Activated CD4-positive, alpha-beta T cell treated with anti-CD3 and anti-CD28 coated beads, Interleukin-2, amount 10 ng/mL, durations not matched to agents 7 days and 5 days (primary cell): ENCODE results near the gene GRIK5. TPM values are rescaled to one million over a fixed set of nuclear protein-coding genes. Genes with fewer than 3 reads are reported as not detected.
"Not testable (repeated sequence)": the region's sequence is repeated elsewhere in the genome, so short reads cannot be mapped to it uniquely, and the experiment has no call there.

Experiments used
- CTCF ChIA-PET: fragments of 350-600 bp; sonication (Branson Sonifier 250); formaldehyde crosslinking; loops from one replicate; lab custom pipeline; 2021; ENCODE audit warnings: antibody characterized with exemption; lab: Charles Lee
- POLR2A ChIA-PET: fragments of 350-600 bp; sonication (Branson Sonifier 250); formaldehyde crosslinking; loops from one replicate; lab custom pipeline; 2021; ENCODE audit warnings: antibody characterized with exemption; lab: Charles Lee
- DNase-seq: peaks from one replicate; pipeline ENCODE4 v3.0.0-alpha.2; 2020
- H3K27ac Mint-ChIP-seq: one replicate; pipeline ENCODE4 v1.8.0; 2021; ENCODE audit warnings: mild to moderate bottlenecking, moderate library complexity, mixed read lengths
- H3K27me3 Mint-ChIP-seq: one replicate; pipeline ENCODE4 v1.8.0; 2021; ENCODE audit warnings: mixed read lengths
- H3K36me3 Mint-ChIP-seq: one replicate; pipeline ENCODE4 v1.8.0; 2021; ENCODE audit warnings: low read depth, mixed read lengths
- H3K4me1 Mint-ChIP-seq: one replicate; pipeline ENCODE4 v1.8.0; 2021; ENCODE audit warnings: mixed read lengths
- H3K4me3 Mint-ChIP-seq: one replicate; pipeline ENCODE4 v1.8.0; 2021; ENCODE audit warnings: mild to moderate bottlenecking, moderate library complexity, mixed read lengths
- H3K9me3 Mint-ChIP-seq: one replicate; pipeline ENCODE4 v1.8.0; 2021; ENCODE audit warnings: mixed read lengths
- total RNA-seq, 2 experiments: library from RNA; stranded (reverse); gene quantifications; one replicate each; pipeline ENCODE4 v1.2.3, GENCODE V29; 2021

GRIK5 gene
- total RNA-seq, 2 experiments from 2014 or later: 0.65 to 0.79 TPM

DNA sequence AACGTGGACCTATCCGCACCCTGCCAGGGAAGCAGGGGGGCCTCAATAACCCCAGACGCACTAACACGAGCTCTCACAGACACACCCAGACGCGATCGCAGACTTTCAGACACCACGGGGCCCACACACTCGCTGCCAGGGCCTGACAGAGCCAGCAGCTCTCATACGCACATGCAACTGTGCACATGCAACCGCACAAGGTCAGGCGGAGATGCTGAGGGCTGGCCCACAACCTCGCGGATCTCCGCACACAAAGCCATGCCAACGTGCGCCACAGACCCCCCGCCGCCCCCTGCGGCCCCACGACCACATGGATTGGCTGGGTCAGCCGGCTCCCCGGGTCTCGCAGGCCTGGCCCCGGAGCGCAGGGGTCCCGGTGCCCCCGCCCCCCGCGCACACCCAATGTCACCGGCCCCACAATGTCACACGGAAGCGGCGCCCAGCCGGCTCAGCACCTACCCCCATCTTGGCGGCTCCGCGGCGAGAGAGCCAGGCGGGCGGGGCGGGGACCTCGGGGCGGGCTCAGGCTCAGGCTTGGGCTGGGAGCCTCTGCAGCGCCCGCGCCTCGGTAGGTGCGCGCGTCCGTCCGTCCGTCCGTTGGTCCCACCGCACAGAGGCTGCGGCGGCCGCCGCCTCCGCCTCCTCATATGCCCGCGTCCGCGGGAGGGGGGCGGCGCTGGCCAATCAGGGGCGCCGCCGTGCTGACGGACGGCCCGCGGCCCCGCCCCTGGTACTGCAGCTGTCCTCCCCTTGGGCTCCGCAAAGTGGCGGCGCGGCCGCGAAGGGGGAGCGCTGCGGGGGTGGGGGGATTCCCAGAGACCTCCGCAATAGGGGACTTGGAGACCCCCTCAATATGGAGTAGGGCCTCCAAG is 76.2 kb downstream of the GRIK5 start, which contains the start of gene ATP1A3:
TSS of gene ATP1A3 (minus strand) at position 619 of the 872 bp plus-strand sequence. CDS start at position 465, 154 bp downstream.
- ChIA-PET CTCF (interaction anchor here (0.5 to 0.6 kb wide), 2 partner anchors 509 to 789 kb away, joined by 3 read pairs; no protein-coding TSS in a partner anchor), POLR2A (no interaction called here)
- Mint-ChIP-seq H3K4me1 (peaks cover 32% of the 10 kb centered on the region), H3K4me3 (peak within 1 kb of the TSS; percentile 62), H3K27ac (no peak within 1 kb of the TSS), H3K9me3 (no peaks in the 10 kb centered on the region), H3K27me3 (peaks cover 43% of the 10 kb centered on the region), H3K36me3 (no peaks in the 10 kb centered on the region)
- peak; percentile 63 for DNase-seq

DNA sequence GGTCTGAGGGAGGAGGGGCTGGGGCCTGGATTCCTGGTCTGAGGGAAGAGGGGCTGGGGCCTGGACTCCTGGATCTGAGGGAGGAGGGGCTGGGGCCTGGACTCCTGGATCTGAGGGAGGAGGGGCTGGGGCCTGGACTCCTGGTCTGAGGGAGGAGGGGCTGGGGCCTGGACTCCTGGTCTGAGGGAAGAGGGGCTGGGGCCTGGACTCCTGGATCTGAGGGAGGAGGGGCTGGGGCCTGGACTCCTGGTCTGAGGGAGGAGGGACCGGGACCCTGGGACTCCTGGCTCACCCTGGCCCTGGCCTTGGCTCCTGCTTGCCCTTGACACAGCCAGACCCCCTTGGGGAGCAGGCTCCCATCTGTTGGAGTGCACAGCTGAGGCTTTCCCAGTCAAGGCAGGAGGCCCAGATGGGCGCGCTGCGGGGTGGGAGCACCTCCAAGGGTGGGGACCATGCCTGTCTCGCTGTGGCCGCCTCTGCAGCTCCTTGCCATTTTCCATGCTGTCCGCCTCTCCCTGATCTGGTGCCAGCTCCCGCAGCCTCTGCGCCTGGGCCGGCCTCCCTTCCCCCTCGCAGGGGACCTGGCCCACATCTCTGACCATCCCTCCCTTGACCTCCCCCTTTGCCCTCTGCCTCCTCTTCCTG is 78.0 kb downstream of the GRIK5 start:
- H3K27ac Mint-ChIP-seq, DNase-seq, H3K9me3 Mint-ChIP-seq, H3K4me3 Mint-ChIP-seq, H3K36me3 Mint-ChIP-seq: not testable (repeated sequence)
- Mint-ChIP-seq H3K4me1 (peaks cover 23% of the 10 kb centered on the region), H3K27me3 (peaks cover 33% of the 10 kb centered on the region)
- ChIA-PET CTCF (interaction anchor here (0.5 kb wide), 1 partner anchor 14 kb away, joined by 3 read pairs; no protein-coding TSS in a partner anchor), POLR2A (interaction anchor here (0.7 kb wide), 1 partner anchor 12 kb away, joined by 3 read pairs; no protein-coding TSS in a partner anchor)

DNA sequence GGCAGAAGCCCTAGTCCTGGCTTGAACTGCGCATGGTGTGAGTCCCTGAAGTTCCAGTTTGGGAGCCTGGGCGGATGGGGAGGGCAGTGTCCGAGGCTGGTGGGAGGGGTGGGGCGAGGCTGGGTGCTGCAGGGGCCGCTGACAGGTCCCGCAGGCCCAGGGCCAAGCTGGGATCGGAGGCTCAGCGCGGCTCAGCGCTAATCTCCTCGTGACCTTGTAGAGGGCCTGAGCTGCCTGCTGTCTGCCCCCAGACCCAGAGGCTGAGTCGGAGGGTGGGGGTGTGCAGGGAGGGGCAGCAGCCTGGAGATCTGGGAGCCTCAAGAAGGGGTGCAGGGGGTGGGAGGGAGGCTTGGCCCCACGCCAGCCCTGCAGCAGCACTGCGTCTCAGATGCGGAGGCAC is 79.0 kb downstream of the GRIK5 start:
- no peak overlapping the region for H3K4me3 Mint-ChIP-seq
- POLR2A ChIA-PET: no interaction called here
- H3K9me3 Mint-ChIP-seq: no peaks in the 10 kb centered on the region
- no peak for DNase-seq
- H3K4me1 Mint-ChIP-seq: peaks cover 16% of the 10 kb centered on the region
- no peaks in the 10 kb centered on the region for H3K36me3 Mint-ChIP-seq
- peaks cover 23% of the 10 kb centered on the region for H3K27me3 Mint-ChIP-seq
- CTCF ChIA-PET: no interaction called here
- no peak overlapping the region for H3K27ac Mint-ChIP-seq

DNA sequence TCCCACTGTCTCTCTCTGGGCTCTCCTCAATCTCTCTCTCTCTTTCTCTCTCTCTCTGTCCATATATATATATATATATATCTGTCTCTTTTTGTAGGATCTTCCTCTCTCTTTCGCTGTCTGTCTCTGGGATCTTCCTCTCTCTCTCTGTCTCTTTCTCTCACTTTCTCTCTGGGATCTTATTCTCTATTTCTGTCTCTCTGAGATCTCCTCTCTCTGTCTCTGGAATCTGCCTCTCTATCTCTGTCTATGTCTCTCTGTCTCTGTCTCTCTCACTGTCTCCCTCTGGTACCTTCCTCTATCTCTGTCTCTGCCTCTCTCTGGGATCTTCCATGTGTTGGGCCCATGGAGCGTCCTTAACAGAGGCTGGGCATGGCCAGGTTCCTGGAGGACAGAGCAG is 79.4 kb downstream of the GRIK5 start:
- no peak for DNase-seq
- Mint-ChIP-seq H3K4me3 (no peak overlapping the region), H3K27me3 (peaks cover 21% of the 10 kb centered on the region), H3K9me3 (no peaks in the 10 kb centered on the region), H3K36me3 (no peaks in the 10 kb centered on the region), H3K4me1 (peaks cover 16% of the 10 kb centered on the region), H3K27ac (no peak overlapping the region)
- CTCF ChIA-PET: no interaction called here
- POLR2A ChIA-PET: no interaction called here

DNA sequence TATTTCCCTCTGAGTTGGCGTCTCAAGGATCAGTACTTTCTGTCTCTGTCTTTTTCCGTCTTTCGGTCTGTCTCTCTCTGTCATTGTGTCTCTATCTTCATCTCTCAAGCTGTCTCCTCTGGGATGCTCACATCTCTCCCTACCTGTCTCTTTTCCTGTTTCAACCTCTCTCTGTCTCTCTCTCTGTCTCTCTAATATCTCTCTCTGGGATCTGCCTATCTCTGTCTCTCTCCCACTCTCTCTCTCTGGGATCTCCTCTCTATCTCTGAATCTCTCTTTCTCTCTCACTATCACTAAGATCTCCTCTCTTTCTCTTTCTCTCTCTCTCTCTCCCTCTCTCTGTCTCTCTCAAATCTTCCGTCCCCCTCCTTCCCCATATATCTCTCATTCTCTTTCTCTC is 80.0 kb downstream of the GRIK5 start:
- no peaks in the 10 kb centered on the region for H3K36me3 Mint-ChIP-seq
- H3K4me1 Mint-ChIP-seq: peaks cover 13% of the 10 kb centered on the region
- DNase-seq: no peak
- ChIA-PET POLR2A (no interaction called here), CTCF (no interaction called here)
- H3K27ac Mint-ChIP-seq: no peak overlapping the region
- H3K27me3 Mint-ChIP-seq: peaks cover 15% of the 10 kb centered on the region
- H3K9me3 Mint-ChIP-seq: no peaks in the 10 kb centered on the region
- H3K4me3 Mint-ChIP-seq: no peak overlapping the region

DNA sequence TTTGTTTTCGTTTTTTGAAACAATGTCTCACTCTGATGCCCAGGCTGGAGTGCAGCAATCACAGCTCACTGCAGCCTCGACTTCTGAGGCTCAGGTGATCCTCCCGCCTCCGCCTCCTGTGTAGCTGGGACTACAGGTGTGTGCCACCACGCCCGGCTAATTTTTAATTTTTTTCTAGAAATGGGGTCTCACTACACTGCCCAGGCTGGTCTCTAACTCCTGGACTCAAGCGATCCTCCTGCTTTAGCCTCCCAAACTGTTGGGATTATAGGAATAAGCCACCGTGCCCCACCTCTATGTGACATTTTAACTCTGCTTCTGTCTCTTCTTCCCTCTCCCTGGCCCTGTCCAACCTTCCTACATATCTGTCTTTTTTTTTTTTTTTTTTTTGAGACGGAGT is 81.1 kb downstream of the GRIK5 start:
- peaks cover 7% of the 10 kb centered on the region for H3K4me1 Mint-ChIP-seq
- peaks cover 9% of the 10 kb centered on the region for H3K27me3 Mint-ChIP-seq
- no peaks in the 10 kb centered on the region for H3K9me3 Mint-ChIP-seq
- ChIA-PET POLR2A (interaction anchor here (0.6 kb wide), 1 partner anchor 162 kb away, joined by 7 read pairs; no protein-coding TSS in a partner anchor), CTCF (interaction anchor here (0.7 kb wide), 1 partner anchor 13 kb away, joined by 6 read pairs; no protein-coding TSS in a partner anchor)
- DNase-seq: no peak
- H3K27ac Mint-ChIP-seq: no peak overlapping the region
- H3K4me3 Mint-ChIP-seq: no peak overlapping the region
- no peaks in the 10 kb centered on the region for H3K36me3 Mint-ChIP-seq

DNA sequence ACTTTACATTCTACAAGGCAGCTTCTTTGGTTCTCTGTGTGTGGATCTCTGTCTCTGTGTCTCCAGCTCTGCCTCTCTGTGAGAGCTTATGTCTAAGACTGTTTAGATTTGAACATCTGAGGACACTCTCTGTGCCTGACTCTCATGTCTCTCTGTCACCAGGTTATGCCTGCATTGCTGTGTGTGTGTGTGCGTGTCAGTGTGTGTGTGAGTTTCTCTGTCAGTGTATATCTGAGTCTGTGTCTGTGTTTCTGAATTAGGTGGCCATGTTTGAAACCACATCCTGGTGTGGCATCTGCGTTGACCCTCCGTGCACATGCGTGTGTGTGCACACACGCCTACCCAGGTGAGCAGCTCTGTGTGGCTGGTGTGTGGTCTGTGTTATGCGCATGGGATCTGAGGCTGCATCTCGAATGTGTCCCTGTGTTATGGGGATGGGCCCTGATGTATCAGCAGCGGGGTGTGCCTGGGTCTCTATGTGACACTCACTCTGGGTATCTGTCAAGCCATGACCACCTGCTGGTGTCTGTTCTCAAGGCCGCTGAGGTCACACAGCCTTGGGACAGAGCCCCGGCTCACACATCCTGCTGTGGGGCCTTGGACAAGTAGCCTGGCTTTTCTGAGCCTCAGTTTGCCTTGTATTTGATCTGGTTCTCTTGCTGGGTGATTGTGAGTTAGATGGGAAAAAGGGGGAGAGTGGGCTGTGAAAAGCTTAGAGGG is 82.7 kb downstream of the GRIK5 start:
- Mint-ChIP-seq H3K9me3 (no peaks in the 10 kb centered on the region), H3K4me1 (no peaks in the 10 kb centered on the region), H3K4me3 (no peak overlapping the region), H3K36me3 (no peaks in the 10 kb centered on the region), H3K27ac (no peak overlapping the region), H3K27me3 (peaks cover 2% of the 10 kb centered on the region)
- DNase-seq: no peak
- CTCF ChIA-PET: no interaction called here
- POLR2A ChIA-PET: no interaction called here

DNA sequence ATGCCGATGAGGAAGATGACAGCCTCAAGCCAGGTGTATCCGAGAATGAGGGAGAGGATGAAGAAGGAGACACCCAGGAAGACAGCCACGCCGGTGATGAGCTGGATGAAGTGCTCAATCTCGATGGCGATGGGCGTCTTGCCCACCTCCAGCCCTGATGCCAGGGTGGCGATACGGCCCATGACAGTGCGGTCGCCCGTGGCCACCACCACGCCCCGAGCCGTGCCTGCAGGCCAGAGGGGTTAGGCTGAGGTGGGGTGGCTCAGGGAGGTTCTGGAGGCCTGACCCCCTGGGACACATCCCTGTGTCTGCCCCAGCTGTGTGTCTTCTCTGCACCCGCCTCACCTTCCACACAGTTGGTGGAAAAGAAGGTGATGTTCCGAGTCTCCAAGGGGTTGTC is 85.0 kb downstream of the GRIK5 start:
- no peaks in the 10 kb centered on the region for H3K27me3 Mint-ChIP-seq
- ChIA-PET CTCF (no interaction called here), POLR2A (no interaction called here)
- no peaks in the 10 kb centered on the region for H3K36me3 Mint-ChIP-seq
- DNase-seq: no peak
- H3K4me3 Mint-ChIP-seq: no peak overlapping the region
- no peaks in the 10 kb centered on the region for H3K4me1 Mint-ChIP-seq
- no peak overlapping the region for H3K27ac Mint-ChIP-seq
- no peaks in the 10 kb centered on the region for H3K9me3 Mint-ChIP-seq

DNA sequence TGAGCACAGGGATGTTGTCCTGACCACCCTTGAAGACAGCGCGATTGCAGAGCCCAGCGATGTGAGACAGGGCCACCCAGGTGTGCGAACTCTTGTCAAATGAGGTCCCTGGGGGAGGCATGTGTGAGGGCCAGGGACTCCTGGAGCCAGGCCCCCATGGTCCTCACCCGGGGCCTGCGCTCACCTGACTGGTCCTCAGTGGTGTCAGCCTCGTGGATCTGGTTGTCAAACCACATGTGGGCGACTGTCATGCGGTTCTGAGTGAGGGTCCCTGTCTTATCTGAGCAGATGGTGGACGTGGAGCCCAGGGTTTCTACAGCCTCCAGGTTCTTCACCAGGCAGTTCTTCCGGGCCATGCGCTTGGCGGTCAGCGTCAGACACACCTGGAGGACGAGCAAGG is 88.3 kb downstream of the GRIK5 start:
- Mint-ChIP-seq H3K27ac (no peak overlapping the region), H3K27me3 (no peaks in the 10 kb centered on the region), H3K36me3 (no peaks in the 10 kb centered on the region), H3K4me1 (no peaks in the 10 kb centered on the region), H3K4me3 (no peak overlapping the region), H3K9me3 (no peaks in the 10 kb centered on the region)
- CTCF ChIA-PET: no interaction called here
- POLR2A ChIA-PET: no interaction called here
- DNase-seq: no peak

DNA sequence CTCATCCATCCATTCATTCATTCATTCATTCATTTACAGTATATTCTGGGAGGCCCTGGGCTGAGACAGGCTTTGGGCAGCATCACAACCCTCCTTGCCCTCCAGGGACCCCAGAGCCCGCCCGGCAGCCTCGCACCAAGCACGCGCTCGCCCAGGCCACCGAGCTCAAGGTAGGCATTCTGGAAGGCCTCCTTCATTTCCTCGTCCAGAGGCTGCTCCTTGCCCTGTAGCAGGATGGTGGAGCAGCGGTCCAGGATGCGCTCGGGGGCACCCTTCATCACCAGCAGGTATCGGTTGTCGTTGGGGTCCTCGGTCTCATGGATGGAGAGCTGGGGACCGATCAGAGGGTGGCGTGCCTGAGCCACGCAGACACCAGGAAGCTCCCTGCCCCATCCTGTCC is 91.5 kb downstream of the GRIK5 start:
- ChIA-PET POLR2A (no interaction called here), CTCF (no interaction called here)
- Mint-ChIP-seq H3K27ac (no peak overlapping the region), H3K9me3 (no peaks in the 10 kb centered on the region), H3K36me3 (no peaks in the 10 kb centered on the region), H3K27me3 (no peaks in the 10 kb centered on the region), H3K4me3 (no peak overlapping the region), H3K4me1 (no peaks in the 10 kb centered on the region)
- no peak for DNase-seq

DNA sequence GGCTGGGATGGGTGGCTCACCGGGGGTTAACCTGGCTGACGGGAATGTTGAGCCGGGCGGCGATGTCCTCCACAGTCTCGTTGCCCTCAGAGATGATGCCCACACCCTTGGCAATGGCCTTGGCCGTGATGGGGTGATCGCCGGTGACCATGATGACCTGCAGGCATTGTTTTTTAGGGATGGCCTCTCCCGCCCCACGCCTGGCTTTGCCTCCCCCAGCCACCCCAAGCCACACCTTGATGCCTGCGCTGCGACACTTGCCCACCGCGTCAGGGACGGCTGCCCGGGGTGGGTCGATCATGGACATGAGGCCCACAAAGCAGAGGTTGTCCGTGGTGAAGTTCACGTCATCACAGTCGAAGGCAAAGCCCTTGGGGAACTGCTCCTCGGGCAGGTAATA is 92.1 kb downstream of the GRIK5 start:
- no peak overlapping the region for H3K27ac Mint-ChIP-seq
- H3K4me1 Mint-ChIP-seq: no peaks in the 10 kb centered on the region
- H3K4me3 Mint-ChIP-seq: no peak overlapping the region
- ChIA-PET POLR2A (no interaction called here), CTCF (interaction anchor here (0.6 kb wide), 1 partner anchor 14 kb away, joined by 3 read pairs; no protein-coding TSS in a partner anchor)
- H3K27me3 Mint-ChIP-seq: no peaks in the 10 kb centered on the region
- no peak for DNase-seq
- H3K9me3 Mint-ChIP-seq: no peaks in the 10 kb centered on the region
- H3K36me3 Mint-ChIP-seq: no peaks in the 10 kb centered on the region

DNA sequence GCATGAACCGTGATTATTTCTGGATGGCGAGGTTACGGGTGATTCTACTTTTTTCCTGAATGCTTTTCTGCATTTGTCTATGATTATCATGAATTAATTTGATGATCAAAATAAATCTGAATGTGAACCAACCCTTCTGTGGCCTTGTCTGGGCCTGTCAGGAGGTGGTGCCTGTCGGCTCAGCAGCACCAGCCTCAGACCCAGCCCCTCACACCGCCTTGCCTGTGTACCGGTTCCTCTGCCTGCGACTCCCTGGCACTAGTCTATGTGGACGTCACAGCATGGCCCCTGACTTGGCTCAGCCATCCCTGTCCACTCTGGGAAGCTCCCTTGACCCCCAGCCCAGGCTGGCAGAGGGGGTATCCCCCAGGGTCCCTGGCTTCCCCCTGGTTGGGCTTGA is 95.4 kb downstream of the GRIK5 start:
- Mint-ChIP-seq H3K9me3 (no peaks in the 10 kb centered on the region), H3K36me3 (no peaks in the 10 kb centered on the region), H3K27me3 (no peaks in the 10 kb centered on the region), H3K4me3 (no peak overlapping the region), H3K27ac (no peak overlapping the region), H3K4me1 (no peaks in the 10 kb centered on the region)
- no peak for DNase-seq
- ChIA-PET CTCF (interaction anchor here (0.5 kb wide), 1 partner anchor 100 kb away, joined by 3 read pairs; no protein-coding TSS in a partner anchor), POLR2A (no interaction called here)
